ENCODE results near the gene TAL1. TPM values are rescaled to one million over a fixed set of nuclear protein-coding genes. Genes with fewer than 3 reads are reported as not detected.
"Not testable (repeated sequence)": the region's sequence is repeated elsewhere in the genome, so short reads cannot be mapped to it uniquely, and the experiment has no call there.

Gene TAL1
- polyA plus RNA-seq (ENCODE audit: insufficient read length in 4 of 4) = 1 to 10 TPM; 3.8 to 6.2 (median 4.2) TPM

DNA sequence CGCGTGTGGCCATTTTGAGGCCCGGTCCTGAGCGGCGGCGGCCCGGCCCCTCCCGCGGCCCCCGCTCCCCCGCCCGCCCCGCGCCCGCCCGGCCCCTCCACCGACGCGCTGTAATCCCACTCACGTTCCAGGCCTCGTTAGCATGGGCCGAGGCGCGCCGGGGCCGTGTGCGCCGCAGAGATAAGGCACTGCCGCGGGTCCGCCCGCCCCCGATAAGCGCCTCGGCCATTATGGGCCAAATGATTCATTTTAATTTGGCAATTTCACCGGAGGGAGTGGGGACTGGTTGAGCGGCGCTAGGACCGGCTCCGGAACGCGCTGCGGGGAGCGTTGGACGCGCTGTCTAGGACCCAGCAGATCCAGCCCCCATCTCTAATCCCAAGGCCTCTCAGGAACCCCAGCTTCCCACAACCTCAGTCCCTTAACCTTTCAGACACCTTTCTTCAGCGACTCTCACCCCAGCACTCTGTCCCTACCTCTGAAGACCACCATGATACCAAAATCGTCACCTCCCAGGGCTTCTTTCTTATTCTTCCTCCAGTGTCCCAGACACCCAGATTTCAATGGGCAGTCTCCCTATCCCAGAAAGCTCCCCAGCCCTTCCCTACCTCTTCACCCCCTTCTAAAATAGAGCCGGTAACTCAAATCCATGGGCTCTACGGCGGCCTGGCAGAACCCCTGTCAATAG is at the start of gene TAL1:
Gene TAL1, minus strand, starts transcription at position 39 of the 688 bp plus-strand sequence. CDS start 6,337 bp downstream, outside the sequence.
- no peak for DNase-seq (ENCODE audit: low read depth in 4 of 4, low spot score in 3 of 4)

- DNase-seq (ENCODE audit: low read depth in 4 of 4, low spot score in 3 of 4) = no peak
Observed at GRCh38 chr1:47280142-47280541, 48.1 kb upstream of the TAL1 start.

GRCh38 chr1:47276850-47277249 is 44.8 kb upstream of the TAL1 start:
- DNase-seq (ENCODE audit: low read depth in 4 of 4, low spot score in 3 of 4) = no peak

- not testable (repeated sequence) for DNase-seq (ENCODE audit: low read depth in 4 of 4, low spot score in 3 of 4)
Observed at GRCh38 chr1:47275811-47276210, 43.8 kb upstream of the TAL1 start.

GRCh38 chr1:47265529-47265928 is 33.5 kb upstream of the TAL1 start:
- not testable (repeated sequence) for DNase-seq (ENCODE audit: low read depth in 4 of 4, low spot score in 3 of 4)

DNA sequence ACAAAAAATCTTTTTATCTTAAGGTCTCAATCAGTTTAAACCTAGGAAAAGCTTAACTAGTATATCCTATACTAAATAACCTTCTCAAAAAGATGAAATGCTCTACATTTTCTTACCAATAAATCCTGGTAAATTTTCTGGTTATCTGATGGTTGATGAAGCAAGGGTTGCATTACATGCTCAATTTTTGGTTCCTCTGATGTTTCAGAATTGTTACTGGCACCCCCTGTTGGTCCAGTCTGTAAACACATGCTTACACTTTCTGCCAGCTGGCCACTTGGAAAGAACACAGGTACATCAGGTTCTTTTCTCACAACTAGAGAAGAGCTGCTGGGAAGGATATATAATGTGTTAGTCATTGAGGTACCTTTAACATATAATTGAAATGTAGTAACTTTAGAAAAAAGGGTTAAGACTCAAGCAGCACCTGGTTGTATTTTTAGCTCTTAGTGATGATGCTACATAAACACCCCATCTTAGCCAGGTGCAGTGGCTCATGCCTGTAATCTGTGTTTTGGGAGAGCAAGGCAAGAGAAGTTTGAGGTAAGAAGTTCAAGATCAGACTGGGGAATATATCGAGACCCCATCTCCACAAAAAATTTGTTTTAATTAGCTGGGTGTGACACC is 30.9 kb upstream of the TAL1 start:
- DNase-seq (ENCODE audit: low read depth in 4 of 4, low spot score in 3 of 4) = peak in 1 of 4 donors; percentile 8

- no peak for DNase-seq (ENCODE audit: low read depth in 4 of 4, low spot score in 3 of 4)
Observed at GRCh38 chr1:47257224-47257623, 25.2 kb upstream of the TAL1 start.

DNA sequence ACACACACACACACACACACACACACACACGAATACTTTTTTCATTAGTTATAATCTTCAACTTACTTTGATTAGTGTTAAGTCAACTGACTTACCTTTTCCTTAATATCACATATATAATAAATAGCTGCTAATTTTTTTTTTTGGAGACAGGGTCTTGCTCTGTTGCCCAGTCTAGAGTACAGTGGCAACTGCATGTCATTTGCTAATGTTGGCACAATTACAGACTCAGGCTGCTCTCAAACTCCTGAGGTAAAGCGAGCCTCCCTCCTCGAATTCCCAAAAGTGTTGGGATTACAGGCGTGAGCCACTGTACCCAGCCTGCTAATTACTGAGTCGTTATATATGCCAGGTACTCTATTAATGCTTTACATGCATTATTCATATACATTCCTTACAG is 20.8 kb upstream of the TAL1 start:
- no peak for DNase-seq (ENCODE audit: low read depth in 4 of 4, low spot score in 3 of 4)

- DNase-seq (ENCODE audit: low read depth in 4 of 4, low spot score in 3 of 4) = no peak
Observed at GRCh38 chr1:47252369-47252768, 20.3 kb upstream of the TAL1 start.

GRCh38 chr1:47249755-47250154 is 17.7 kb upstream of the TAL1 start:
- DNase-seq (ENCODE audit: low read depth in 4 of 4, low spot score in 3 of 4) = no peak

DNA sequence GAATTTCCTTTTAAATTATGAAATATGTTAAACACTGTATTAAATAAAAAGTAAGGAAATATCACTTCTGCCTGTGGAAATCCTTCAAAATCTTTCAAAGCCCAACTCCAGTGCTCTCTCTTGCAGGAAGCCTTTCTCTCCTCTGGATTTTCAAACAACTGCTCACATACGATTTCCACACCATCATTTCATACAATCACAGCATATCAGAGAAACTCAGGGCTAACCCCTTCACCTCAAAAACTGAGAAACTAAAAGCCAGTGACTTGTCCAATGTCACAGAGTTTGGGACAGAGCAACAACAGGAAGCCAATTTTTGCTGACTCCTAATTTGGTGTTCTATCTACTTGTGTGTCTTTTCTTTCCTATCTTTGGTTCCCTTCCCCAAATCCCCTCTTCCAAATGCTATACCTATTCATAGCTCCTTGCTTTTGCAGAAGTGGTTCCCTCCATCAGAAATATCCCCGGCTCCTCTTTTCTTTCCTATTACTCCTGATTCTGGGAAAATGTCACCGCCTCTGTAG is 12.4 kb upstream of the TAL1 start:
- no peak for DNase-seq (ENCODE audit: low read depth in 4 of 4, low spot score in 3 of 4)

- DNase-seq (ENCODE audit: low read depth in 4 of 4, low spot score in 3 of 4) = no peak
Observed at GRCh38 chr1:47243910-47244309, 11.9 kb upstream of the TAL1 start.

- no peak for DNase-seq (ENCODE audit: low read depth in 4 of 4, low spot score in 3 of 4)
Observed at GRCh38 chr1:47241114-47242113, 9.4 kb upstream of the TAL1 start.

- no peak for DNase-seq (ENCODE audit: low read depth in 4 of 4, low spot score in 3 of 4)
Observed at GRCh38 chr1:47238935-47239592, 7.0 kb upstream of the TAL1 start.

- no peak for DNase-seq (ENCODE audit: low read depth in 4 of 4, low spot score in 3 of 4)
Observed at GRCh38 chr1:47235806-47236205, 3.8 kb upstream of the TAL1 start.

GRCh38 chr1:47235241-47235681 is 3.2 kb upstream of the TAL1 start:
- DNase-seq (ENCODE audit: low read depth in 4 of 4, low spot score in 3 of 4) = no peak

DNA sequence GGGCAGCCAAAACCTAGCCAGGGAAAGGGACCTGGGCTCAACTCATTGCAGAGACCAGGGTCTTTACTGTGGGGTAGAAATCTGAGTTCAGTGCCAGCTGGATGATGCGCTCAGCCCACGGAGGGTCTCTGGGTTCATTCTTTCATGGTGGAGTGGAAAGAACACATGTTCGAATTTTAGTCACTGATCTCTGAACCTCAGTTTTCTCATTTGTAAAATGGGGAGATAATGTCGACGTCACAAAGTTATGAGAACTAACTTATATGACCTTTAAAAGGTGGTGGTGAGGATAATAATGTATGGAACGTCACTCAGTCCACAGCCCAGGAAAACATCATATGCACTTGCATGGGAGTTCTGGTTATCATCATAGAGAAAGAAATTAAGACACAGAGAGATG is 1.2 kb upstream of the TAL1 start:
- no peak for DNase-seq (ENCODE audit: low read depth in 4 of 4, low spot score in 3 of 4)

DNA sequence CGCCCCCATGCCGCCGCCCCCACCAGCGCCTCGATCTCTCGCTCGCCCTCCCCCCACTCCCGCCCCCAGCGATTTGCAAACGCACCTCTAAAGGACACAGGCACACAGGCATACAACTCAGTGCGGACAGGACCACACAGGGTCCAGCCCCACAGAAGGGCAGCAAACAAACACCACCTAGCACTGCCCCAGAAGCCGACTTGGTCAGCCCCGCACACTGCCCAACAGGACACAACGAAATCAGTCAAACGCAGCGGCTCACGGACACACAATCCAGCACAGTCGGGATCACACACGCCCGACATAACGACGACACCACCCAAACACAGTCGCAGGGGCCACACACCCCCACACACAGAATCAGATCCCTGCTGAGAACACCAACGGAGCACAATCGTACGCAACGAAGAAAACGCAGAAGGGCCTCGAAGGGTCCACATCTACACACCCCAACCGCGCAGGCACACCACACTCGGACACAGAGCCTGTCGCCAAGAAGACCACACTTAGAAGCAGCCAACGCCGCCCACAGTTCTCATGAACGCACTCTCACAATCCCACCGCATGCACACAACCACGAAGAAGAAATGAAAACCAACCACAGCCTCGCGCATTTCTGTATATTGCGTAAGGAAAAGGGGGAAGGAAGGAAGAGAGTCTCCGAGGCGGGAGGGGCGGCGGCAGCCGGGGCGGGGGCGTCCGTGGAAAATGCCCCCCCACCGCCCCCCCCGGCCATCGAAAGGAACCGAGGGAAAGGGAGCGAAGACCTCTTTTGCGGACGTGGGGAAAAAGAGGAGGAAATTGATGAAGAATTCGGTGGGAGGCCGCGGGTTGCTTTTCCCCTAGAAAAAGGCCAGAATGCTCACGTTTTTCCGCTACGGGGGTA is 481 bp downstream of the TAL1 start:
- DNase-seq (ENCODE audit: low read depth in 4 of 4, low spot score in 3 of 4) = peak in 1 of 4 donors; percentile 57

GRCh38 chr1:47230692-47231300 is 1.2 kb downstream of the TAL1 start:
- no peak for DNase-seq (ENCODE audit: low read depth in 4 of 4, low spot score in 3 of 4)

Measured in left renal pelvis (tissue), 4 donors.